ENCODE data around the gene DCST2.

- TF ChIP-seq, protein P1, sequence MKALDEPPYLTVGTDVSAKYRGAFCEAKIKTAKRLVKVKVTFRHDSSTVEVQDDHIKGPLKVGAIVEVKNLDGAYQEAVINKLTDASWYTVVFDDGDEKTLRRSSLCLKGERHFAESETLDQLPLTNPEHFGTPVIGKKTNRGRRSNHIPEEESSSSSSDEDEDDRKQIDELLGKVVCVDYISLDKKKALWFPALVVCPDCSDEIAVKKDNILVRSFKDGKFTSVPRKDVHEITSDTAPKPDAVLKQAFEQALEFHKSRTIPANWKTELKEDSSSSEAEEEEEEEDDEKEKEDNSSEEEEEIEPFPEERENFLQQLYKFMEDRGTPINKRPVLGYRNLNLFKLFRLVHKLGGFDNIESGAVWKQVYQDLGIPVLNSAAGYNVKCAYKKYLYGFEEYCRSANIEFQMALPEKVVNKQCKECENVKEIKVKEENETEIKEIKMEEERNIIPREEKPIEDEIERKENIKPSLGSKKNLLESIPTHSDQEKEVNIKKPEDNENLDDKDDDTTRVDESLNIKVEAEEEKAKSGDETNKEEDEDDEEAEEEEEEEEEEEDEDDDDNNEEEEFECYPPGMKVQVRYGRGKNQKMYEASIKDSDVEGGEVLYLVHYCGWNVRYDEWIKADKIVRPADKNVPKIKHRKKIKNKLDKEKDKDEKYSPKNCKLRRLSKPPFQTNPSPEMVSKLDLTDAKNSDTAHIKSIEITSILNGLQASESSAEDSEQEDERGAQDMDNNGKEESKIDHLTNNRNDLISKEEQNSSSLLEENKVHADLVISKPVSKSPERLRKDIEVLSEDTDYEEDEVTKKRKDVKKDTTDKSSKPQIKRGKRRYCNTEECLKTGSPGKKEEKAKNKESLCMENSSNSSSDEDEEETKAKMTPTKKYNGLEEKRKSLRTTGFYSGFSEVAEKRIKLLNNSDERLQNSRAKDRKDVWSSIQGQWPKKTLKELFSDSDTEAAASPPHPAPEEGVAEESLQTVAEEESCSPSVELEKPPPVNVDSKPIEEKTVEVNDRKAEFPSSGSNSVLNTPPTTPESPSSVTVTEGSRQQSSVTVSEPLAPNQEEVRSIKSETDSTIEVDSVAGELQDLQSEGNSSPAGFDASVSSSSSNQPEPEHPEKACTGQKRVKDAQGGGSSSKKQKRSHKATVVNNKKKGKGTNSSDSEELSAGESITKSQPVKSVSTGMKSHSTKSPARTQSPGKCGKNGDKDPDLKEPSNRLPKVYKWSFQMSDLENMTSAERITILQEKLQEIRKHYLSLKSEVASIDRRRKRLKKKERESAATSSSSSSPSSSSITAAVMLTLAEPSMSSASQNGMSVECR (CRISPR knock-in tag; IDR thresholded peaks at IDR 0.05) = 0 out of 2 replicates have a peak, but pooled peaks have one; percentile 29
- TF ChIP-seq ATF1 (CRISPR knock-in tag; IDR thresholded peaks at IDR 0.05) = no peak
- TF ChIP-seq ATF1 (tag; IDR thresholded peaks at IDR 0.05) = no peak
- no peak for TF ChIP-seq BHLHE40 (IDR thresholded peaks at IDR 0.05; ENCODE audit: low read length)
These were observed 45.1 kb upstream of the DCST2 start, which contains the start of gene EFNA3 for GRCh38 chr1:155078469-155079209.

All from K562 (cell line).